ENCODE measurements around the gene CCDC6. TPM values are rescaled to one million over a fixed set of nuclear protein-coding genes. Genes with fewer than 3 reads are reported as not detected.
A peak's percentile ranks its signal among the peaks of the same experiment; 100 is the strongest.

CCDC6 gene
- total RNA-seq, 2 experiments from 2014 or later, result 16.8 to 34.4 TPM

- CTCF ChIA-PET, result interaction anchor here (1.0 kb wide), 1 partner anchor 80 kb away, joined by 3 read pairs; the partner anchor contains the start of gene CCDC6
- DNase-seq, result no peak
- Mint-ChIP-seq H3K4me3 (no peak overlapping the region), H3K4me1 (peaks cover 26% of the 10 kb centered on the region), H3K27ac (no peak overlapping the region), H3K9me3 (ENCODE audit: low read depth) (peaks cover 2% of the 10 kb centered on the region), H3K36me3 (peaks cover 49% of the 10 kb centered on the region), H3K27me3 (no peaks in the 10 kb centered on the region)
- no peak for ATAC-seq
These were observed 80.4 kb downstream of the CCDC6 start for GRCh38 chr10:59825932-59826331.

DNA sequence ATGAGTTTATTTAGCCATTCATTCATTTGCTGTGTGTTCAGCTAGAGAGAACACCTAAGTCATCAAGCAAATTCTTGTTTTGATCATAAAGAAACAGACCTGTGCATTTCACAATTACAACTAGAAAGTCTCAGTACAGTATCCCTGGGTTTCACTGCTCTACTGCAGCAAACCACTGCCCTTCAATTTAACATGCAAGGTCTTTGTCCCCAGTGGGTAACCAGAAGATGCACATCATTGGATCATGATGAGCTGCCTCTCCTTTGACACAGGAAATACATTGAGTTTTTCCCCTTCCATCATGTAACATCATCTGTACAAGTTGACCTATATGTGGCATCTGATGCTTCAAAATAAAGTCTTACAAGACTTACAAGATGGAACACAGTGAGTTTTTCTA is 82.6 kb downstream of the CCDC6 start:
- H3K36me3 Mint-ChIP-seq, result peaks cover 37% of the 10 kb centered on the region
- peaks cover 2% of the 10 kb centered on the region for H3K9me3 Mint-ChIP-seq (ENCODE audit: low read depth)
- no peak for ATAC-seq
- H3K4me1 Mint-ChIP-seq, result peaks cover 20% of the 10 kb centered on the region
- no peaks in the 10 kb centered on the region for H3K27me3 Mint-ChIP-seq
- H3K27ac Mint-ChIP-seq, result no peak overlapping the region
- DNase-seq, result no peak
- H3K4me3 Mint-ChIP-seq, result no peak overlapping the region
- CTCF ChIA-PET, result interaction anchor here (1.4 kb wide), 1 partner anchor 10 kb away, joined by 4 read pairs; no protein-coding TSS in a partner anchor

- ATAC-seq, result no peak
- H3K9me3 Mint-ChIP-seq (ENCODE audit: low read depth), result peaks cover 2% of the 10 kb centered on the region
These were observed 83.2 kb downstream of the CCDC6 start for GRCh38 chr10:59823111-59823510.

DNA sequence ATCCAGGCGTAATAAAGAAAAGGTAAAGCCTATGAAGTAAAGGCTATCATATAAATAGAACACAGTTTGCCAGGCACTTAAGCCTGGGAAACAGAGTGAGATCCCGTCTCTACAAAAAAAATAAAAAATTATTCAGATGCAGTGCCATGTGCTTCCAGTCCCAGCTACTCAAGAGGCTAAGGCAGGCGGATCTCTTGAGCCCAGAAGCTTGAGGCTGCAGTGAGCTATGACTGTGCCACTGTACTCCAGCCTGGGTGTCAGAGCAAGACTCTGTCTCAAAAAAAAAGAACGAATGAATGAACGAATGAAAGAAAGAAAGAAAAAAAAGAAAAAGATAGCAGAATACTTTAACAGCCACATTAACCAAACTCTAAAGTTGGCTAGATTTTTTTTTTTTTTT is 85.9 kb downstream of the CCDC6 start:
- Mint-ChIP-seq H3K9me3 (ENCODE audit: low read depth) (peaks cover 2% of the 10 kb centered on the region), H3K4me3 (no peak overlapping the region), H3K4me1 (peaks cover 11% of the 10 kb centered on the region), H3K27ac (no peak overlapping the region), H3K27me3 (no peaks in the 10 kb centered on the region), H3K36me3 (peaks cover 31% of the 10 kb centered on the region)
- DNase-seq (no peak), ATAC-seq (no peak)
- CTCF ChIA-PET, result interaction anchor here (1.0 to 2.0 kb wide), 3 partner anchors 10 to 45 kb away, joined by 3 to 4 read pairs (median 4); no protein-coding TSS in a partner anchor

More at GRCh38 chr10:59823111-59823510, 83.2 kb downstream of the CCDC6 start:
- Mint-ChIP-seq H3K4me1 (peaks cover 19% of the 10 kb centered on the region), H3K4me3 (no peak overlapping the region), H3K27ac (peak overlapping the region; percentile 44), H3K36me3 (peaks cover 37% of the 10 kb centered on the region), H3K27me3 (no peaks in the 10 kb centered on the region)
- CTCF ChIA-PET, result no interaction called here
- no peak for DNase-seq

DNA sequence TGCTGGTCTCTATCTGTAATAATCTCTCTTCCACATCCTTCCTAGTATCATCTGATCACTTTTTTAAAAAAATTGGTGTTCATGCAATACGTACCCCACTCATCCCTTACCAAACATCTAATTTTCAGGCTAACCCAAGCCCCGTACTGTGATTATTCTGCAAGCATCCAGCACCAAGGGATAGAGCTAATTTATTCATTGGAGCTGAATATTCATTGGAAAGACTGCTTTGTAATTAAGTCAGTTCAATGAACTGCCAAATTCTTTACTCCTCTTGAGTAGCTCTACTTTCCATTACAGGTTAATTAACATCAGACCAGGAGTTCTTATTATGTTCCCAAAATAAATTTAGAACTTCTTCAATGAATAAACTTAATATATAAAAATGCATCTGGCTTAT is 86.7 kb downstream of the CCDC6 start:
- H3K36me3 Mint-ChIP-seq, result peaks cover 26% of the 10 kb centered on the region
- H3K9me3 Mint-ChIP-seq (ENCODE audit: low read depth), result peaks cover 2% of the 10 kb centered on the region
- CTCF ChIA-PET, result interaction anchor here (1.0 to 2.0 kb wide), 2 partner anchors 10 to 11 kb away, joined by 3 to 4 read pairs; no protein-coding TSS in a partner anchor
- H3K4me3 Mint-ChIP-seq, result no peak overlapping the region
- ATAC-seq, result no peak
- no peaks in the 10 kb centered on the region for H3K27me3 Mint-ChIP-seq
- H3K4me1 Mint-ChIP-seq, result peaks cover 11% of the 10 kb centered on the region
- no peak overlapping the region for H3K27ac Mint-ChIP-seq
- DNase-seq, result no peak

DNA sequence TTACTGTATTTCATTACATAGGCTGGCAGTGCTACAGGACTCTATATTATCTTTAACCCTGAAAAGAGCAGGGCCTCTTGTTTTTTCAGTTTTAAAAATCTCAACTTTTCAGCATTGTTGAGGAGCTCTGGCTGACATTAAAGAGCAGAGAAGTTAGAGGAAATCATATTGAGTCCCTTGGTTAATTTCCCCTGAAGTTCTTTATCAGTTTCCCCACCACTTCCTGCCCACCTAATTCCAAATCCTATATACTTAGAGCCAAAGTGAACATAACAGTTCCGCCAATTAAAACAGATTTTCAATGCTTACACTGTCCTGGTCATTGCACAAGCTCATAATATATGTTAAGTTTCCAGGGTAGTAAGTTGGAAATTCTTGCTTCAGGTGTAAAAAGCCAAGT is 87.1 kb downstream of the CCDC6 start:
- Mint-ChIP-seq H3K27me3 (no peaks in the 10 kb centered on the region), H3K4me1 (peaks cover 11% of the 10 kb centered on the region), H3K27ac (no peak overlapping the region), H3K4me3 (no peak overlapping the region), H3K36me3 (peaks cover 28% of the 10 kb centered on the region), H3K9me3 (ENCODE audit: low read depth) (no peaks in the 10 kb centered on the region)
- ATAC-seq (no peak), DNase-seq (no peak)
- CTCF ChIA-PET, result no interaction called here

- no peaks in the 10 kb centered on the region for H3K9me3 Mint-ChIP-seq (ENCODE audit: low read depth)
- CTCF ChIA-PET, result no interaction called here
- ATAC-seq (no peak), DNase-seq (no peak)
- H3K27ac Mint-ChIP-seq, result no peak overlapping the region
- no peaks in the 10 kb centered on the region for H3K27me3 Mint-ChIP-seq
- H3K4me3 Mint-ChIP-seq, result no peak overlapping the region
- H3K36me3 Mint-ChIP-seq, result peaks cover 22% of the 10 kb centered on the region
- H3K4me1 Mint-ChIP-seq, result peaks cover 11% of the 10 kb centered on the region
These were observed 88.6 kb downstream of the CCDC6 start for GRCh38 chr10:59817773-59818172.

DNA sequence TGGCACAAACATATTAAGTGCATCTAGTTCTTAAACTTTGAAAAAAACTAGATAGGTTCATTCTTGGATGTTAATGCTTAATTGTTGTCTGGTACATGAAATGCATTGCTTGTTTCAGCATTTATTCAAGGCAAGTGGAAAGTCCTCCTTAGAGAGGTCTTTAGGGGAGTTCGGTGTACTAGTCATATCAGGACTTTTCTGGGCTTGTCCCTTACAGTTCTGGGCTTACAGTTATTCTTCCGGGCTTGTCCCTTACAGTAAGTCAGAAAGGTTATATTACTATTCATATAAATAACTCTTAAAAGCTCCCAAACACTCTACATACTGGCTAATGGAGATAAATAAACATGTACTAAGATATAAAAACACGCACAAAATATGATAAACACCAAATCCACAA is 91.5 kb downstream of the CCDC6 start:
- CTCF ChIA-PET, result no interaction called here
- ATAC-seq, result no peak
- Mint-ChIP-seq H3K4me1 (peaks cover 10% of the 10 kb centered on the region), H3K9me3 (ENCODE audit: low read depth) (no peaks in the 10 kb centered on the region), H3K27ac (no peak overlapping the region), H3K36me3 (peaks cover 23% of the 10 kb centered on the region), H3K4me3 (no peak overlapping the region), H3K27me3 (no peaks in the 10 kb centered on the region)
- no peak for DNase-seq

GRCh38 chr10:59812519-59813122 is 93.7 kb downstream of the CCDC6 start:
- DNase-seq, result no peak
- Mint-ChIP-seq H3K27ac (no peak overlapping the region), H3K4me1 (peaks cover 3% of the 10 kb centered on the region), H3K4me3 (no peak overlapping the region), H3K9me3 (ENCODE audit: low read depth) (no peaks in the 10 kb centered on the region), H3K27me3 (no peaks in the 10 kb centered on the region), H3K36me3 (peaks cover 26% of the 10 kb centered on the region)
- no peak for ATAC-seq
- CTCF ChIA-PET, result interaction anchor here (0.9 to 1.4 kb wide), 2 partner anchors 19 to 186 kb away, joined by 4 read pairs; no protein-coding TSS in a partner anchor

DNA sequence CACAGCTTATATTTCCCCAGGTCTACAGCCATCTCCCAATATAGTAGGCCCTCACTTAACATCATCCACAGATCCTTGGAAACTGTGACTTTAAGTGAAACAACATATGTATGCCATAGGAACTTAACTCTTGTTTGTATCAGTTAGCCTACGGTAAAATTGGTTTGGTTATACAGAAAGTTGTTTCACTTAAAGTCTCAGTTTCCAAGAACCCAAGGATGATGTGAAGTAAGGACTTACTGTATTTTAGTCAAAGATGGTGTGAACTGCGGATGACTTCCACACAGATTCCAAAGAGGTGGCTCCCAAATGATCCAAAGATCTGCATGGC is 96.7 kb downstream of the CCDC6 start:
- DNase-seq (no peak), ATAC-seq (no peak)
- H3K36me3 Mint-ChIP-seq, result peaks cover 19% of the 10 kb centered on the region
- H3K9me3 Mint-ChIP-seq (ENCODE audit: low read depth), result no peaks in the 10 kb centered on the region
- no peak overlapping the region for H3K27ac Mint-ChIP-seq
- CTCF ChIA-PET, result interaction anchor here (1.0 to 2.3 kb wide), 7 partner anchors 9 to 187 kb away, joined by 3 to 9 read pairs (median 4); partner anchors contain the start of gene CCDC6
- no peaks in the 10 kb centered on the region for H3K27me3 Mint-ChIP-seq
- peaks cover 3% of the 10 kb centered on the region for H3K4me1 Mint-ChIP-seq
- H3K4me3 Mint-ChIP-seq, result no peak overlapping the region

GRCh38 chr10:59808896-59809643 is 97.3 kb downstream of the CCDC6 start:
- H3K27ac Mint-ChIP-seq, result no peak overlapping the region
- ATAC-seq, result peak; percentile 82

GRCh38 chr10:59807629-59808620 is 98.4 kb downstream of the CCDC6 start:
- H3K4me1 Mint-ChIP-seq, result peaks cover 3% of the 10 kb centered on the region
- no peaks in the 10 kb centered on the region for H3K27me3 Mint-ChIP-seq
- peaks cover 20% of the 10 kb centered on the region for H3K36me3 Mint-ChIP-seq
- H3K4me3 Mint-ChIP-seq, result no peak overlapping the region
- no peak overlapping the region for H3K27ac Mint-ChIP-seq
- CTCF ChIA-PET, result interaction anchor here (1.8 to 2.3 kb wide), 2 partner anchors 182 to 185 kb away, joined by 9 read pairs; no protein-coding TSS in a partner anchor
- DNase-seq (no peak), ATAC-seq (no peak)
- no peaks in the 10 kb centered on the region for H3K9me3 Mint-ChIP-seq (ENCODE audit: low read depth)

More at GRCh38 chr10:59808896-59809643, 97.3 kb downstream of the CCDC6 start:
- CTCF ChIA-PET, result interaction anchor here (1.0 to 2.3 kb wide), 7 partner anchors 9 to 186 kb away, joined by 3 to 9 read pairs (median 4); partner anchors contain the start of gene CCDC6
- Mint-ChIP-seq H3K4me1 (peaks cover 3% of the 10 kb centered on the region), H3K36me3 (peaks cover 17% of the 10 kb centered on the region), H3K9me3 (ENCODE audit: low read depth) (no peaks in the 10 kb centered on the region), H3K4me3 (no peak overlapping the region), H3K27me3 (no peaks in the 10 kb centered on the region)
- peak; percentile 81 for DNase-seq

DNA sequence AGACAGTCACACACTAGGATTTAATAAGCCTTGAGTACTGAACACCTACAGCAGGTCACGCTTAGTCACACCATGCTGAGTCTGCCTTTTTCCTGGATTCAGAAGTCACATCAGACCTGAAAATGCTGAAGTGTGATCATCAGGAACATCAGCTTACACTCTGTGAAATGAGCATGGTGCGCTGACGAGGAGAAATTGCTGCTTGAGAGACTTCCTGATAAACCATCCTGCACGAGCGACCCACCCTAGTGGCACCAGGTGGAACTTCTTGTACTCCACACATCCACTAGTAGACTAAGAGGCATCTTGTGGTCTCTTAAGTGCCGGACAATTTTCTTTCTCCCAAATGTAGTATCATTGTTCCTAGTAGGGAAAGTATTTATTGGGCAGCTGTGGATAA is 101.3 kb downstream of the CCDC6 start:
- Mint-ChIP-seq H3K4me1 (peaks cover 6% of the 10 kb centered on the region), H3K27ac (no peak overlapping the region), H3K4me3 (no peak overlapping the region), H3K27me3 (no peaks in the 10 kb centered on the region), H3K9me3 (ENCODE audit: low read depth) (no peaks in the 10 kb centered on the region), H3K36me3 (peaks cover 15% of the 10 kb centered on the region)
- DNase-seq (no peak), ATAC-seq (peak; percentile 20)
- CTCF ChIA-PET, result interaction anchor here (1.3 kb wide), 1 partner anchor 26 kb away, joined by 3 read pairs; no protein-coding TSS in a partner anchor

Data from activated CD8-positive, alpha-beta memory T cell treated with anti-CD3 and anti-CD28 coated beads, Interleukin-2, amount 10 ng/mL, durations not matched to agents 7 days and 5 days (primary cell).